ENCODE measurements around the gene GIMAP1.

Gene GIMAP1

GRCh38 chr7:150753239-150753638, 36.8 kb downstream of the GIMAP1 start:
- Histone ChIP-seq H2AFZ (ENCODE audit: low read length) (no peak overlapping the region), H3K79me2 (ENCODE audit: low read length) (no peaks in the 10 kb centered on the region), H3K9me3 (replicated peaks; ENCODE audit: insufficient read depth, low read length) (no peaks in the 10 kb centered on the region), H3K4me3 (ENCODE audit: low read length) (no peak overlapping the region), H3F3A (ENCODE audit: insufficient read depth, low read length) (no peaks in the 10 kb centered on the region), H3K4me1 (ENCODE audit: low read length) (no peaks in the 10 kb centered on the region), H4K20me1 (ENCODE audit: insufficient read depth, low read length) (no peaks in the 10 kb centered on the region), H3K9ac (ENCODE audit: low read length) (no peak overlapping the region), H3K4me2 (ENCODE audit: low read depth, low read length) (no peak overlapping the region), H3K9me2 (replicated peaks; ENCODE audit: insufficient read depth, low read length) (no peaks in the 10 kb centered on the region), H3K36me3 (replicated peaks; ENCODE audit: insufficient read depth, low read length) (no peaks in the 10 kb centered on the region), H3K27me3 (replicated peaks; ENCODE audit: insufficient read depth, low read length) (no peaks in the 10 kb centered on the region), H3K27ac (ENCODE audit: low read length) (no peak overlapping the region)
- no peak for TF ChIP-seq EZH2phosphoT487 (IDR thresholded peaks at IDR 0.05; ENCODE audit: low read length)
- TF ChIP-seq EZH2 (optimal IDR thresholded peaks at IDR 0.05; ENCODE audit: low read depth, low read length) = no peak
- TF ChIP-seq CTCF (IDR thresholded peaks at IDR 0.05; ENCODE audit: low read length) = no peak
- DNase-seq = no peak

- Histone ChIP-seq H3K27ac (ENCODE audit: low read length) (no peak overlapping the region), H3K4me2 (ENCODE audit: low read depth, low read length) (no peak overlapping the region), H2AFZ (ENCODE audit: low read length) (no peak overlapping the region), H3F3A (ENCODE audit: insufficient read depth, low read length) (no peaks in the 10 kb centered on the region), H3K9ac (ENCODE audit: low read length) (no peak overlapping the region), H3K79me2 (ENCODE audit: low read length) (no peaks in the 10 kb centered on the region), H3K4me3 (ENCODE audit: low read length) (no peak overlapping the region), H3K9me3 (replicated peaks; ENCODE audit: insufficient read depth, low read length) (no peaks in the 10 kb centered on the region), H3K36me3 (replicated peaks; ENCODE audit: insufficient read depth, low read length) (no peaks in the 10 kb centered on the region), H3K27me3 (replicated peaks; ENCODE audit: insufficient read depth, low read length) (no peaks in the 10 kb centered on the region), H3K9me2 (replicated peaks; ENCODE audit: insufficient read depth, low read length) (no peaks in the 10 kb centered on the region), H4K20me1 (ENCODE audit: insufficient read depth, low read length) (no peaks in the 10 kb centered on the region), H3K4me1 (ENCODE audit: low read length) (no peaks in the 10 kb centered on the region)
- DNase-seq = peak; percentile 25
- TF ChIP-seq CTCF (IDR thresholded peaks at IDR 0.05; ENCODE audit: low read length) = peak; percentile 52
- no peak for TF ChIP-seq EZH2phosphoT487 (IDR thresholded peaks at IDR 0.05; ENCODE audit: low read length)
These were observed 37.6 kb downstream of the GIMAP1 start for GRCh38 chr7:150753826-150754603.

GRCh38 chr7:150754951-150755350, 38.5 kb downstream of the GIMAP1 start:
- DNase-seq = no peak
- Histone ChIP-seq H4K20me1 (ENCODE audit: insufficient read depth, low read length) (no peaks in the 10 kb centered on the region), H3K9ac (ENCODE audit: low read length) (no peak overlapping the region), H3K9me3 (replicated peaks; ENCODE audit: insufficient read depth, low read length) (no peaks in the 10 kb centered on the region), H3K4me3 (ENCODE audit: low read length) (no peak overlapping the region), H3K27ac (ENCODE audit: low read length) (no peak overlapping the region), H3K79me2 (ENCODE audit: low read length) (no peaks in the 10 kb centered on the region), H3K9me2 (replicated peaks; ENCODE audit: insufficient read depth, low read length) (no peaks in the 10 kb centered on the region), H3K4me2 (ENCODE audit: low read depth, low read length) (no peak overlapping the region), H2AFZ (ENCODE audit: low read length) (no peak overlapping the region), H3K36me3 (replicated peaks; ENCODE audit: insufficient read depth, low read length) (no peaks in the 10 kb centered on the region), H3K27me3 (replicated peaks; ENCODE audit: insufficient read depth, low read length) (no peaks in the 10 kb centered on the region), H3F3A (ENCODE audit: insufficient read depth, low read length) (no peaks in the 10 kb centered on the region), H3K4me1 (ENCODE audit: low read length) (no peaks in the 10 kb centered on the region)
- no peak for TF ChIP-seq EZH2 (optimal IDR thresholded peaks at IDR 0.05; ENCODE audit: low read depth, low read length)
- TF ChIP-seq CTCF (IDR thresholded peaks at IDR 0.05; ENCODE audit: low read length) = no peak
- no peak for TF ChIP-seq EZH2phosphoT487 (IDR thresholded peaks at IDR 0.05; ENCODE audit: low read length)
